ENCODE measurements around the gene MEIKIN.

GRCh38 chr5:131789765-131790164, 155.7 kb downstream of the MEIKIN start:
- TF ChIP-seq, protein P1, sequence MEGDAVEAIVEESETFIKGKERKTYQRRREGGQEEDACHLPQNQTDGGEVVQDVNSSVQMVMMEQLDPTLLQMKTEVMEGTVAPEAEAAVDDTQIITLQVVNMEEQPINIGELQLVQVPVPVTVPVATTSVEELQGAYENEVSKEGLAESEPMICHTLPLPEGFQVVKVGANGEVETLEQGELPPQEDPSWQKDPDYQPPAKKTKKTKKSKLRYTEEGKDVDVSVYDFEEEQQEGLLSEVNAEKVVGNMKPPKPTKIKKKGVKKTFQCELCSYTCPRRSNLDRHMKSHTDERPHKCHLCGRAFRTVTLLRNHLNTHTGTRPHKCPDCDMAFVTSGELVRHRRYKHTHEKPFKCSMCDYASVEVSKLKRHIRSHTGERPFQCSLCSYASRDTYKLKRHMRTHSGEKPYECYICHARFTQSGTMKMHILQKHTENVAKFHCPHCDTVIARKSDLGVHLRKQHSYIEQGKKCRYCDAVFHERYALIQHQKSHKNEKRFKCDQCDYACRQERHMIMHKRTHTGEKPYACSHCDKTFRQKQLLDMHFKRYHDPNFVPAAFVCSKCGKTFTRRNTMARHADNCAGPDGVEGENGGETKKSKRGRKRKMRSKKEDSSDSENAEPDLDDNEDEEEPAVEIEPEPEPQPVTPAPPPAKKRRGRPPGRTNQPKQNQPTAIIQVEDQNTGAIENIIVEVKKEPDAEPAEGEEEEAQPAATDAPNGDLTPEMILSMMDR (IDR thresholded peaks at IDR 0.05): no peak
- TF ChIP-seq SIN3A (IDR thresholded peaks at IDR 0.05; ENCODE audit: borderline replicate concordance, insufficient read depth, low read depth, low read length): no peak
- TF ChIP-seq TCF7L2 (IDR thresholded peaks at IDR 0.05; ENCODE audit: low read depth, low read length): no peak

Data from Panc1 (cell line).